Astrocyte (in vitro differentiated cells and primary cell): ENCODE results near the gene P2RX1. TPM values are rescaled to one million over a fixed set of nuclear protein-coding genes. Genes with fewer than 3 reads are reported as not detected.

Experiments used
- DNase-seq: peaks from one replicate; pipeline ENCODE4 v3.0.0-alpha.2; 2010; ENCODE audit warnings: low read depth
- FAIRE-seq: peaks from 2 replicates; lab custom pipeline; 2011; peaks lifted over from hg19 to GRCh38; lab: Jason Lieb, UNC
- H2AFZ ChIP-seq: 2 replicates; pipeline ENCODE4 v1.6.0; 2012; ENCODE audit warnings: low read depth, low read length, inconsistent platforms
- H3K27ac ChIP-seq: 2 replicates; pipeline ENCODE4 v1.5.1; 2011; ENCODE audit warnings: low read depth, low read length, inconsistent platforms
- H3K27me3 ChIP-seq: 2 replicates; pipeline ENCODE4 v1.6.0; 2011; ENCODE audit warnings: low read length, inconsistent platforms; ENCODE audit not compliant: insufficient read depth
- H3K36me3 ChIP-seq: 2 replicates; pipeline ENCODE4 v1.5.1; 2011; ENCODE audit warnings: low read length, inconsistent platforms; ENCODE audit not compliant: insufficient read depth
- H3K4me1 ChIP-seq: 2 replicates; pipeline ENCODE4 v1.5.1; 2011; ENCODE audit warnings: low read length, inconsistent platforms; ENCODE audit not compliant: insufficient read depth
- H3K4me2 ChIP-seq: 2 replicates; pipeline ENCODE4 v1.6.0; 2012; ENCODE audit warnings: low read length, inconsistent platforms
- H3K4me3 ChIP-seq: 2 replicates; pipeline ENCODE4 v1.5.1; 2011; ENCODE audit warnings: low read depth, mild to moderate bottlenecking, low read length, inconsistent platforms; ENCODE audit not compliant: insufficient read depth
- H3K79me2 ChIP-seq: 2 replicates; pipeline ENCODE4 v1.6.0; 2012; ENCODE audit warnings: mild to moderate bottlenecking, low read length, inconsistent platforms; ENCODE audit not compliant: insufficient read depth
- H3K9ac ChIP-seq: 2 replicates; pipeline ENCODE4 v1.6.0; 2012; ENCODE audit warnings: mild to moderate bottlenecking, low read length, inconsistent platforms
- H3K9me3 ChIP-seq: 2 replicates; pipeline ENCODE4 v1.5.1; 2012; ENCODE audit warnings: low read depth, mild to moderate bottlenecking, low read length, inconsistent platforms; ENCODE audit not compliant: insufficient read depth
- H4K20me1 ChIP-seq: 2 replicates; pipeline ENCODE4 v1.6.0; 2012; ENCODE audit warnings: low read length, inconsistent platforms; ENCODE audit not compliant: insufficient read depth
- H3K27ac Mint-ChIP-seq: one replicate; pipeline ENCODE4 v1.8.0; 2021; ENCODE audit warnings: mild to moderate bottlenecking, mixed read lengths; ENCODE audit not compliant: unreplicated experiment
- H3K27me3 Mint-ChIP-seq: one replicate; pipeline ENCODE4 v1.8.0; 2021; ENCODE audit warnings: low read depth, mixed read lengths; ENCODE audit not compliant: unreplicated experiment
- H3K36me3 Mint-ChIP-seq: one replicate; pipeline ENCODE4 v1.8.0; 2021; ENCODE audit warnings: low read depth, mixed read lengths; ENCODE audit not compliant: unreplicated experiment
- H3K4me1 Mint-ChIP-seq: one replicate; pipeline ENCODE4 v1.8.0; 2021; ENCODE audit warnings: low read depth, mixed read lengths; ENCODE audit not compliant: unreplicated experiment
- H3K4me3 Mint-ChIP-seq: one replicate; pipeline ENCODE4 v1.8.0; 2021; ENCODE audit warnings: mild to moderate bottlenecking, moderate library complexity, mixed read lengths; ENCODE audit not compliant: unreplicated experiment
- H3K9me3 Mint-ChIP-seq: one replicate; pipeline ENCODE4 v1.8.0; 2021; ENCODE audit warnings: mild to moderate bottlenecking, mixed read lengths; ENCODE audit not compliant: unreplicated experiment
- EZH2 ChIP-seq: IDR thresholded peaks from 2 replicates; pipeline ENCODE4 v1.6.1; 2012; ENCODE audit warnings: mild to moderate bottlenecking, low read length, inconsistent platforms; ENCODE audit not compliant: insufficient read depth
- total RNA-seq: library from RNA; stranded (reverse); gene quantifications from 2 replicates; pipeline ENCODE4 v1.2.1, GENCODE V29; 2021
- TF ChIP-seq, protein P1 (sequence below): IDR thresholded peaks from 2 replicates; pipeline ENCODE4 v1.5.1; 2011; ENCODE audit warnings: low read depth, mild to moderate bottlenecking, inconsistent platforms, low read length, moderate library complexity; ENCODE audit not compliant: insufficient read depth

The P2RX1 gene
- total RNA-seq, 1 donor from 2014 or later: not detected

DNA sequence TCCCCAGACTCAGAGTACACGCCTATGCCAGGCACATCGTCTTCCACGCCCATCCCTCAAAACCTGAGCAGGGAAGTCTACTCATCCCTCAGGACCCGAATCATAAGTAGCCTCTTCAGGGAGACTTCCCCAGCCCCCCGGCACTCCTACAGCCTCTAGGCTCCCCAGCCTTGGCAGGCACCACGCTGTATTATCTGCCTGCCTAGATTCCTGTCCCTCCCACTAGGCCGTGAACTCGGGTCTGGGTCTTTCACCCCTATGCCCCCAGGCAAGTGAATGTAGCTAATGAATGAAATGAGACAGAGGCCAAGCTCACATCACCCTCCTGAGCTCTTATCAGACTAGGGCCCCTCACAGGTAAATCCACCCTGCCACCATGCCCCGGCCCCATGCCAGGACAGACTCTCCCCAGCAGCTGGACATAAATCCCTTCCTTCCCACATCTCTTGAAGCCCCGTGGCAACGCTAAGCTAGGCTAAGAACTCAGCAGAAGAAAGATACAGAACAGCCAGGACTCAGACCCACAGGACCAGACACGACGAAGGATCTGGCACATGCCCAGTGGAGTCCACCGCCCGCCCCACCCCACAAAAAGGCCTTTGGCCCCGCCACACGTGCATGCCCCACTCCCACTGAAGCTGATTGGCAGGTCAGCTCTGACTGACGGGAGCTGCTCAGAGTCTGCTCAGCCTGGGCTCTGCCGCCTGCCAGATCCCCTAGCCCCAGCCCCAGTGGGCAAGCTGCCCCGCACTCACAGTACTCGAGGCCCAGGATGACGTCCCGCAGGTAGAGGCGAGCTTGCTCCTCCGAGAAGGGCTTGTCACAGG is 36.5 kb downstream of the P2RX1 start:
- Mint-ChIP-seq H3K4me3 (peak overlapping the region; percentile 51), H3K4me1 (peaks cover 12% of the 10 kb centered on the region), H3K27ac (peak overlapping the region; percentile 28), H3K9me3 (no peaks in the 10 kb centered on the region), H3K36me3 (peaks cover 15% of the 10 kb centered on the region), H3K27me3 (no peaks in the 10 kb centered on the region)
- H3K79me2 ChIP-seq: no peaks in the 10 kb centered on the region
- TF ChIP-seq, protein P1, sequence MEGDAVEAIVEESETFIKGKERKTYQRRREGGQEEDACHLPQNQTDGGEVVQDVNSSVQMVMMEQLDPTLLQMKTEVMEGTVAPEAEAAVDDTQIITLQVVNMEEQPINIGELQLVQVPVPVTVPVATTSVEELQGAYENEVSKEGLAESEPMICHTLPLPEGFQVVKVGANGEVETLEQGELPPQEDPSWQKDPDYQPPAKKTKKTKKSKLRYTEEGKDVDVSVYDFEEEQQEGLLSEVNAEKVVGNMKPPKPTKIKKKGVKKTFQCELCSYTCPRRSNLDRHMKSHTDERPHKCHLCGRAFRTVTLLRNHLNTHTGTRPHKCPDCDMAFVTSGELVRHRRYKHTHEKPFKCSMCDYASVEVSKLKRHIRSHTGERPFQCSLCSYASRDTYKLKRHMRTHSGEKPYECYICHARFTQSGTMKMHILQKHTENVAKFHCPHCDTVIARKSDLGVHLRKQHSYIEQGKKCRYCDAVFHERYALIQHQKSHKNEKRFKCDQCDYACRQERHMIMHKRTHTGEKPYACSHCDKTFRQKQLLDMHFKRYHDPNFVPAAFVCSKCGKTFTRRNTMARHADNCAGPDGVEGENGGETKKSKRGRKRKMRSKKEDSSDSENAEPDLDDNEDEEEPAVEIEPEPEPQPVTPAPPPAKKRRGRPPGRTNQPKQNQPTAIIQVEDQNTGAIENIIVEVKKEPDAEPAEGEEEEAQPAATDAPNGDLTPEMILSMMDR: no peak
- no peak for TF ChIP-seq EZH2
- H4K20me1 ChIP-seq: peaks cover 8% of the 10 kb centered on the region
- peak overlapping the region; percentile 39 for H3K9ac ChIP-seq
- no peaks in the 10 kb centered on the region for H3K9me3 ChIP-seq
- FAIRE-seq (no peak), DNase-seq (no peak)
- H3K4me1 ChIP-seq: peaks cover 7% of the 10 kb centered on the region
- H3K27me3 ChIP-seq: no peaks in the 10 kb centered on the region
- H2AFZ ChIP-seq: no peak overlapping the region
- H3K36me3 ChIP-seq: peaks cover 9% of the 10 kb centered on the region
- H3K27ac ChIP-seq: no peak overlapping the region
- no peak overlapping the region for H3K4me2 ChIP-seq
- no peak overlapping the region for H3K4me3 ChIP-seq

DNA sequence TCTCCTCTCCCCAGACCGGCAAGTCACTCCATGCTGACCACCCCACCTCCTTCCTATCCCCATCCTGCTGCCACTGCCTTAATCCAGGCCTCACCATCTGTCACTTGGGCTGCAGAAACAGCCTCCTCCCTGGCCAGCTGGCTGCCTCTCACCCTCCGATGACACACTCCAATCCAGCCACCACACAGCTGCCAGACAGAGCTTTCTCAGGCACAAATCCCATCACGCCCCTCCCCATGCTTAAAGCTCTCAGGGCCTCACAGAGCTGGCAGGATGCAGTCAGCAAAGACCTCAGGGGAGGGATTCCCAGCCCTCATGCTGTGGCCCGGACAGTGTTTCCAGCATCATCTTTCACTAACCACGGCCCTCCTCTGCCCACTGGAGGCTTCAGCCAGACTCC is 37.1 kb downstream of the P2RX1 start:
- peak; percentile 66 for DNase-seq
- Mint-ChIP-seq H3K4me3 (peak overlapping the region; percentile 58), H3K27me3 (no peaks in the 10 kb centered on the region), H3K27ac (peak overlapping the region; percentile 77), H3K9me3 (no peaks in the 10 kb centered on the region), H3K4me1 (peaks cover 10% of the 10 kb centered on the region), H3K36me3 (peaks cover 15% of the 10 kb centered on the region)
- no peaks in the 10 kb centered on the region for H3K79me2 ChIP-seq
- no peak overlapping the region for H3K27ac ChIP-seq
- H3K4me1 ChIP-seq: peaks cover 7% of the 10 kb centered on the region
- peaks cover 5% of the 10 kb centered on the region for H3K36me3 ChIP-seq
- no peak overlapping the region for H3K4me3 ChIP-seq
- H4K20me1 ChIP-seq: peaks cover 5% of the 10 kb centered on the region
- H3K9me3 ChIP-seq: no peaks in the 10 kb centered on the region
- TF ChIP-seq, protein P1: no peak
- no peak for TF ChIP-seq EZH2
- H3K9ac ChIP-seq: peak overlapping the region; percentile 39
- FAIRE-seq: no peak
- no peak overlapping the region for H3K4me2 ChIP-seq
- no peak overlapping the region for H2AFZ ChIP-seq
- H3K27me3 ChIP-seq: no peaks in the 10 kb centered on the region

DNA sequence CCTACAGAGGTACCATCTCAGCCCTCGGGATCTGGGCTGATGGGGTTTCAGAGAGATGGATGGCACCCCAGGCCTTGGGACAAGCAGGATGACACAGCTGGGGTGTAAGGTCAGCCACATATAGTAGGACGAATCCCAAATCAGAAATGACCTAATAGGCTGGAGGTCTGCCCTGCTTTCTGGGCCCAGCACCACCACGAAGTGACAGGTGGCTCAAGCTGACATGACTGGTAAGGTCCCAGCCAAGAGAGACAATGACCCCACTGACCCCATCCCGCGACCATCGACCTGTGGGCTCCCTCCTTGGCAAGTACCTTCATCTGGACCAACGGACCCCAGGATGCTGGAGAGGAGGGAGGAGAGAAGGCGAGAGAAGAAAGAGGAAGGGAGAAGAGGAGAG is 39.0 kb downstream of the P2RX1 start:
- no peak for DNase-seq
- no peaks in the 10 kb centered on the region for H3K9me3 Mint-ChIP-seq
- H2AFZ ChIP-seq: no peak overlapping the region
- peaks cover 7% of the 10 kb centered on the region for H3K4me1 ChIP-seq
- H3K27ac ChIP-seq: no peak overlapping the region
- H3K36me3 ChIP-seq: peaks cover 6% of the 10 kb centered on the region
- H3K27me3 ChIP-seq: no peaks in the 10 kb centered on the region
- H3K36me3 Mint-ChIP-seq: peaks cover 19% of the 10 kb centered on the region
- no peaks in the 10 kb centered on the region for H3K27me3 Mint-ChIP-seq
- H4K20me1 ChIP-seq: peaks cover 5% of the 10 kb centered on the region
- no peaks in the 10 kb centered on the region for H3K79me2 ChIP-seq
- H3K4me1 Mint-ChIP-seq: peaks cover 10% of the 10 kb centered on the region
- H3K4me2 ChIP-seq: no peak overlapping the region
- no peak for TF ChIP-seq EZH2
- TF ChIP-seq, protein P1: no peak
- no peak for FAIRE-seq
- H3K9ac ChIP-seq: no peak overlapping the region
- H3K27ac Mint-ChIP-seq: no peak overlapping the region
- no peak overlapping the region for H3K4me3 ChIP-seq
- H3K9me3 ChIP-seq: no peaks in the 10 kb centered on the region
- no peak overlapping the region for H3K4me3 Mint-ChIP-seq
